ENCODE measurements around the gene TAGLN3.

Gene TAGLN3

GRCh38 chr3:111978583-111979433 lies 19.9 kb upstream of the TAGLN3 start, which contains the start of gene ABHD10:
Gene ABHD10, plus strand, starts transcription at chr3:111979026. Its CDS starts 36 bp downstream, at chr3:111979062.
- peak; percentile 96 for DNase-seq

- DNase-seq = no peak
Measured at GRCh38 chr3:111979434-111980038, 19.2 kb upstream of the TAGLN3 start.

- DNase-seq = no peak
Measured at GRCh38 chr3:111980716-111981456, 17.8 kb upstream of the TAGLN3 start.

GRCh38 chr3:111981457-111981763 lies 17.3 kb upstream of the TAGLN3 start:
- DNase-seq = no peak

- DNase-seq = no peak
Measured at GRCh38 chr3:111984636-111985298, 14.0 kb upstream of the TAGLN3 start.

GRCh38 chr3:111986800-111987199 lies 11.9 kb upstream of the TAGLN3 start:
- DNase-seq = no peak

GRCh38 chr3:111989061-111989678 lies 9.6 kb upstream of the TAGLN3 start:
- DNase-seq = peak; percentile 20

GRCh38 chr3:111993038-111993437 lies 5.7 kb upstream of the TAGLN3 start:
- DNase-seq = no peak

GRCh38 chr3:111999484-112000324 lies 982 bp downstream of the TAGLN3 start:
- DNase-seq = peak; percentile 71

- peak; percentile 50 for DNase-seq
Measured at GRCh38 chr3:112000367-112000771, 1.6 kb downstream of the TAGLN3 start.

GRCh38 chr3:112000966-112001365 lies 2.2 kb downstream of the TAGLN3 start:
- peak; percentile 48 for DNase-seq

- peak; percentile 51 for DNase-seq
Measured at GRCh38 chr3:112001526-112001925, 2.8 kb downstream of the TAGLN3 start.

- DNase-seq = no peak
Measured at GRCh38 chr3:112002096-112002971, 3.6 kb downstream of the TAGLN3 start.

GRCh38 chr3:112003321-112004080 lies 4.8 kb downstream of the TAGLN3 start:
- no peak for DNase-seq

GRCh38 chr3:112004187-112004586 lies 5.5 kb downstream of the TAGLN3 start:
- no peak for DNase-seq

- DNase-seq = no peak
Measured at GRCh38 chr3:112004669-112005068, 5.9 kb downstream of the TAGLN3 start.

- DNase-seq = no peak
Measured at GRCh38 chr3:112005091-112005672, 6.5 kb downstream of the TAGLN3 start.

- DNase-seq = no peak
Measured at GRCh38 chr3:112007633-112008032, 8.9 kb downstream of the TAGLN3 start.

GRCh38 chr3:112009670-112010069 lies 10.9 kb downstream of the TAGLN3 start:
- DNase-seq = no peak

All from retina (tissue), 1 donor.